T1000 (cell line): ENCODE data around the gene C10orf105.

Source experiments
- DNase-seq: peaks from one replicate; lab custom pipeline; 2025; ENCODE audit warnings: mixed read lengths; lab: John Stamatoyannopoulos, UW

C10orf105 gene

GRCh38 chr10:71737001-71737833 lies 17.6 kb upstream of the C10orf105 start:
- no peak for DNase-seq

GRCh38 chr10:71736570-71736952 lies 17.0 kb upstream of the C10orf105 start:
- DNase-seq: no peak

- no peak for DNase-seq
These were observed 16.4 kb upstream of the C10orf105 start for GRCh38 chr10:71735709-71736569.

GRCh38 chr10:71734797-71735196 lies 15.2 kb upstream of the C10orf105 start:
- DNase-seq: no peak

GRCh38 chr10:71731791-71732190 lies 12.2 kb upstream of the C10orf105 start:
- DNase-seq: no peak

GRCh38 chr10:71729161-71729636 lies 9.6 kb upstream of the C10orf105 start:
- no peak for DNase-seq

- DNase-seq: no peak
These were observed 8.5 kb upstream of the C10orf105 start for GRCh38 chr10:71727738-71728737.

- no peak for DNase-seq
These were observed 7.6 kb upstream of the C10orf105 start for GRCh38 chr10:71727105-71727737.

GRCh38 chr10:71726580-71727104 lies 7.1 kb upstream of the C10orf105 start:
- no peak for DNase-seq

GRCh38 chr10:71725998-71726579 lies 6.5 kb upstream of the C10orf105 start:
- no peak for DNase-seq

GRCh38 chr10:71725249-71725648 lies 5.7 kb upstream of the C10orf105 start:
- DNase-seq: no peak

- DNase-seq: no peak
These were observed 5.0 kb upstream of the C10orf105 start for GRCh38 chr10:71724539-71724938.

GRCh38 chr10:71723311-71723710 lies 3.7 kb upstream of the C10orf105 start:
- no peak for DNase-seq

GRCh38 chr10:71722849-71723248 lies 3.3 kb upstream of the C10orf105 start:
- DNase-seq: no peak

GRCh38 chr10:71721313-71721712 lies 1.7 kb upstream of the C10orf105 start:
- DNase-seq: no peak

GRCh38 chr10:71720288-71720687 lies 710 bp upstream of the C10orf105 start:
- DNase-seq: no peak

GRCh38 chr10:71719042-71719441 lies 536 bp downstream of the C10orf105 start:
- no peak for DNase-seq

- no peak for DNase-seq
These were observed 1.3 kb downstream of the C10orf105 start for GRCh38 chr10:71718165-71718698.

- DNase-seq: no peak
These were observed 2.0 kb downstream of the C10orf105 start for GRCh38 chr10:71717551-71717951.

GRCh38 chr10:71717056-71717455 lies 2.5 kb downstream of the C10orf105 start:
- no peak for DNase-seq
